Thyroid gland (tissue), 4 donors: ENCODE measurements around the gene NFATC2. TPM values are rescaled to one million over a fixed set of nuclear protein-coding genes. Genes with fewer than 3 reads are reported as not detected.

Experiments
- DNase-seq, 2 donors: peaks; one replicate each; pipeline ENCODE4 v3.0.0-alpha.2; 2019
- H3K27ac ChIP-seq, 3 donors: fragments of 200-600 bp; sonication (generic); 1 replicate in 2 of 3; 2 replicates in 1 of 3; pipeline ENCODE4 v1.5.1; 2016 to 2019; ENCODE audit warnings: mild to moderate bottlenecking in 1 of 3, moderate library complexity in 1 of 3
- H3K27me3 ChIP-seq: fragments of 200-600 bp; sonication (generic); one replicate; pipeline ENCODE4 v1.5.1; 2019
- H3K36me3 ChIP-seq, 2 donors: fragments of 200-600 bp; sonication (generic); one replicate each; pipeline ENCODE4 v1.5.1; 2016 to 2019
- H3K4me1 ChIP-seq, 2 donors: fragments of 200-600 bp; sonication (generic); one replicate each; pipeline ENCODE4 v1.5.1; 2017 to 2019
- H3K4me3 ChIP-seq, 3 donors: fragments of 200-600 bp; sonication (generic); replicated peaks in 1 of 3; 1 replicate in 2 of 3; 2 replicates in 1 of 3; pipeline ENCODE4 v1.5.1; 2016; ENCODE audit warnings: mild to moderate bottlenecking in 1 of 3
- H3K9me3 ChIP-seq: fragments of 200-600 bp; sonication (generic); one replicate; pipeline ENCODE4 v1.5.1; 2017
- CTCF ChIP-seq, 6 experiments: fragments of 200-600 bp in 3 of 6; fragments of 450-650 bp in 3 of 6; sonication (generic) in 3 of 6; IDR thresholded peaks; one replicate each; pipeline ENCODE4 v1.5.1; 2016 to 2019; ENCODE audit warnings: antibody characterized with exemption in 6 of 6, mild to moderate bottlenecking in 2 of 6, inconsistent platforms in 1 of 6, moderate library complexity in 1 of 6
- POLR2A ChIP-seq, 2 donors: fragments of 450-650 bp; IDR thresholded peaks; one replicate each; pipeline ENCODE4 v1.6.1; 2017; ENCODE audit warnings: antibody characterized with exemption in 2 of 2, mild to moderate bottlenecking in 2 of 2, moderate library complexity in 1 of 2
- WGBS, 2 donors: methylation state at CpG; one replicate each; pipeline ENCODE4 v1.1.5; 2017; 5-methylcytosine and 5-hydroxymethylcytosine counted together
- intact Hi-C: fragments of 100-400 bp; cut with DNase I; formaldehyde crosslinking; loops from one replicate; pipeline ENCODE4 v1.15.1; 2023
- microRNA-seq: library from miRNA; unstranded; fragments of <30 nt; microRNA quantifications from one replicate; pipeline ENCODE4, GENCODE V29; 2016
- small RNA-seq: library from RNA; depleted of rRNA; stranded (forward); fragments of <200 nt; gene quantifications from one replicate; pipeline ENCODE3, GENCODE V24; 2016
- total RNA-seq, 4 donors: library from RNA; depleted of rRNA; stranded (reverse); fragments of >200 nt; gene quantifications; one replicate each; pipeline ENCODE4 v1.2.3, GENCODE V29; 2016

Gene NFATC2
- total RNA-seq, 4 donors from 2014 or later, result 7.5 to 12.6 (median 8.5) TPM

GRCh38 chr20:51339721-51340450, 202.6 kb downstream of the NFATC2 start:
- Histone ChIP-seq H3K9me3 (no peaks in the 10 kb centered on the region), H3K27ac (no peak overlapping the region), H3K4me3 (no peak overlapping the region), H3K4me1 (no peaks in the 10 kb centered on the region), H3K27me3 (no peaks in the 10 kb centered on the region), H3K36me3 (no peaks in the 10 kb centered on the region)
- intact Hi-C loops, result no loop called here
- TF ChIP-seq CTCF (IDR thresholded peaks at IDR 0.05) (no peak), POLR2A (IDR thresholded peaks at IDR 0.05) (no peak)
- WGBS, 2 donors, result 42 to 50% methylated on average over 2 of the region's 2 CpGs
- no peak for DNase-seq

DNA sequence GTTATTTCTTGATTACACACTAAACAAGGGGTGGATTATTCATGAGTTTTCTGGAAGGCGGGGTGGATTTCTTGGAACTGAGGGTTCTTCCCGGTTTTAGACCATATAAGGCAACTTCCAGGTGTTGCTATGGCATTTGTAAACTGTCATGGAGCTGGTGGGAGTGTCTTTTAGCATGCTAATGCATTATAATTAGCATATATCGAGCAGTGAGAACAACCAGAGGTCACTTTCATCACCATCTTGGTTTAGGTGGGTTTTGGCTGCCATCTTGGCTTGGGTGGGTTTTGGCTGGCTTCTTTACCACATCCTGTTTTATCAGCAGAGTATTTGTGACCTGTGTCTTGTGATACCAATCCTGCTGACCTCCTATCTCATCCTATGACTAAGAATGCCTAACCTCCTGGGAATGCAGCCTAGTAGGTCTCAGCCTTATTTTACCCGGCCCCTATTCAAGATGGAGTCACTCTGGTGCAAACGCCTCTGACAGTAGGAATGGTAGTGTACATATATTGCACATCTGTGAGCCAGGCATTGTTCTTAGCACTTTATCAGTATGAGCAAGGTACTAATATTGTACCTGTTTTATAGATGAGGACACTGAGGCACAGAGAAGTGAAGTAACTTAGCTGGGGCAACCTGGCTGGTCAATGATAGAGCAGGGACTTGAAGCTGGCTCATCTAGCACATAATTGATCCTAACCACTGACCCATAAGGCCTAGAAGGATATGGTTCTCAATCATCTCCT, 203.7 kb downstream of the NFATC2 start:
- Histone ChIP-seq H3K36me3 (no peaks in the 10 kb centered on the region), H3K4me1 (no peaks in the 10 kb centered on the region), H3K27ac (no peak overlapping the region), H3K4me3 (no peak overlapping the region), H3K27me3 (no peaks in the 10 kb centered on the region), H3K9me3 (no peaks in the 10 kb centered on the region)
- intact Hi-C loops, result no loop called here
- TF ChIP-seq POLR2A (IDR thresholded peaks at IDR 0.05), result no peak
- TF ChIP-seq CTCF (IDR thresholded peaks at IDR 0.05), result no peak
- 85 to 89% methylated on average over 5 of the region's 5 CpGs for WGBS, 2 donors
- DNase-seq, result no peak

GRCh38 chr20:51337126-51337805, 205.3 kb downstream of the NFATC2 start:
- H3K27ac ChIP-seq, result no peak overlapping the region
- no peaks in the 10 kb centered on the region for H3K27me3 ChIP-seq
- WGBS, 2 donors, result 75 to 77% methylated on average over 3 of the region's 3 CpGs
- TF ChIP-seq POLR2A (IDR thresholded peaks at IDR 0.05) (no peak), CTCF (IDR thresholded peaks at IDR 0.05) (no peak)
- no peaks in the 10 kb centered on the region for H3K9me3 ChIP-seq
- no peaks in the 10 kb centered on the region for H3K36me3 ChIP-seq
- no peak for DNase-seq
- no peak overlapping the region for H3K4me3 ChIP-seq
- H3K4me1 ChIP-seq, result no peaks in the 10 kb centered on the region
- intact Hi-C loops, result no loop called here

Small RNAs within 50 kb of the gene (microRNA-seq; reads per million reads assigned to microRNA genes)
- gene MIR3194, result not detected

Small RNAs within 50 kb of the gene (small RNA-seq; reads per million reads assigned to genes)
- gene MIR3194, result not detected

Other genes with a start within 250 kb of the NFATC2 start
- gene ATP9A, start 225.7 kb upstream of the NFATC2 start, total RNA-seq, result 10 to 100 TPM; 52.5 to 72.8 (median 61.7) TPM